HFFc6 (cell line): Measurements from ENCODE around the gene DYNC1H1. TPM values are rescaled to one million over a fixed set of nuclear protein-coding genes. Genes with fewer than 3 reads are reported as not detected.
A peak's percentile ranks its signal among the peaks of the same experiment; 100 is the strongest.

Source experiments
- DNase-seq: peaks from one replicate; pipeline ENCODE4 v3.0.0-alpha.2; 2018
- H3K27ac Mint-ChIP-seq: 2 replicates; pipeline ENCODE4 v1.8.0; 2020; ENCODE audit warnings: mild to moderate bottlenecking, mixed read lengths
- H3K27me3 Mint-ChIP-seq: 2 replicates; pipeline ENCODE4 v1.8.0; 2021; ENCODE audit warnings: mild to moderate bottlenecking, moderate library complexity, mixed read lengths; ENCODE audit not compliant: insufficient read depth
- H3K36me3 Mint-ChIP-seq: 2 replicates; pipeline ENCODE4 v1.8.0; 2021; ENCODE audit warnings: low read depth, mixed read lengths
- H3K4me1 Mint-ChIP-seq: 2 replicates; pipeline ENCODE4 v1.8.0; 2020; ENCODE audit warnings: low read depth, mixed read lengths
- H3K4me3 Mint-ChIP-seq: 2 replicates; pipeline ENCODE4 v1.8.0; 2020; ENCODE audit warnings: mild to moderate bottlenecking, moderate library complexity, mixed read lengths
- H3K9me3 Mint-ChIP-seq: 2 replicates; pipeline ENCODE4 v1.8.0; 2020; ENCODE audit warnings: mild to moderate bottlenecking, mixed read lengths
- CTCF ChIP-seq: fragments of 200-600 bp; sonication (generic); IDR thresholded peaks from 2 replicates; pipeline ENCODE4 v1.5.0; 2021; ENCODE audit warnings: antibody characterized with exemption, mild to moderate bottlenecking
- total RNA-seq, 6 experiments: library from RNA; stranded (reverse); fragmentation: NEBNext Ultra II Directional; extraction: Animal tissue kit (Norgen Biotek cat#: 25700); gene quantifications; 2 replicates in 1 of 6; 3 replicates in 5 of 6; pipeline ENCODE4 v1.2.3, GENCODE V29; 2021

The DYNC1H1 gene
- total RNA-seq, 6 experiments from 2014 or later: 364 to 643 (median 408) TPM

- no peak overlapping the region for H3K4me3 Mint-ChIP-seq
- DNase-seq: no peak
- peaks cover 18% of the 10 kb centered on the region for H3K27me3 Mint-ChIP-seq
- no peak overlapping the region for H3K27ac Mint-ChIP-seq
- no peaks in the 10 kb centered on the region for H3K9me3 Mint-ChIP-seq
- peaks cover 4% of the 10 kb centered on the region; the same call in 1 of the 2 replicates for H3K36me3 Mint-ChIP-seq
- TF ChIP-seq CTCF: no peak
- H3K4me1 Mint-ChIP-seq: peaks cover 21% of the 10 kb centered on the region
Measured at GRCh38 chr14:101944451-101944850, 19.9 kb upstream of the DYNC1H1 start.

- Mint-ChIP-seq H3K27ac (no peak overlapping the region; the same call in 1 of the 2 replicates), H3K4me1 (peaks cover 23% of the 10 kb centered on the region), H3K36me3 (peaks cover 5% of the 10 kb centered on the region; the same call in 1 of the 2 replicates), H3K9me3 (no peaks in the 10 kb centered on the region), H3K4me3 (no peak overlapping the region), H3K27me3 (peaks cover 17% of the 10 kb centered on the region)
- no peak for TF ChIP-seq CTCF
- DNase-seq: no peak
Measured at GRCh38 chr14:101945171-101945570, 19.2 kb upstream of the DYNC1H1 start.

- Mint-ChIP-seq H3K27ac (peak overlapping the region; percentile 95), H3K36me3 (peaks cover 5% of the 10 kb centered on the region; the same call in 1 of the 2 replicates), H3K4me3 (peak overlapping the region; percentile 94), H3K27me3 (peaks cover 12% of the 10 kb centered on the region), H3K4me1 (peaks cover 17% of the 10 kb centered on the region), H3K9me3 (no peaks in the 10 kb centered on the region)
- no peak for TF ChIP-seq CTCF
- no peak for DNase-seq
Measured at GRCh38 chr14:101947577-101947903, 16.8 kb upstream of the DYNC1H1 start.

GRCh38 chr14:101947904-101948665 lies 16.3 kb upstream of the DYNC1H1 start:
- peaks cover 5% of the 10 kb centered on the region; the same call in 1 of the 2 replicates for H3K36me3 Mint-ChIP-seq
- H3K27ac Mint-ChIP-seq: peak overlapping the region; percentile 95
- H3K9me3 Mint-ChIP-seq: no peaks in the 10 kb centered on the region
- no peak for TF ChIP-seq CTCF
- H3K4me1 Mint-ChIP-seq: peaks cover 13% of the 10 kb centered on the region
- peak; percentile 100 for DNase-seq
- peak overlapping the region; percentile 94 for H3K4me3 Mint-ChIP-seq
- H3K27me3 Mint-ChIP-seq: peaks cover 8% of the 10 kb centered on the region

DNA sequence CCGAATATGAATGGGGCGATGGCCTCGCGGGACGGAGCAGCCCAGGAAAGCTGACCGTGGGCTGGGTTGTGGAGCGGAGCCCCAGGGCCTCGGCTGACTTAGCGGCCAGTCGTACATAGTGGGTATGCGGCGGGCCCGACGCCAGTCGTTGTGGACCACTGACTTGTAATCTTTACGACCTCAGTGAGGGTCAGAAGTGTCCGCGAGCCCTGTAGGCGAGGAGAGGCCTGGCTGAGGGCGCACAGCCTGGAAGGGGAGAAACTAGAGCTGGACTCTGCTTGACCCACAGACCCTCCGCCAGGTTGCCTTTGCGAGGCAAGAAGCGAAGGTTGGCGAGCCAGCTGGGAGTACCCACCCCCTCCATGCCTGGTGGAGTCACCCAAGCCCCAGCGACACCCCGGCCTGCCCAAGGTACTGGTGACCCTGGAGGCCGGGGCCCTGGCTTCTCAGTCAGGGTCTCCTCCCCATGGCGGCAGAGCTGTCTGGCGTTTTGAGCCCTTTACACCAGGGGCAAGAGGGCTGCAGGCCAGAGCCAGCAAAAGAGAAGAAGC lies 15.6 kb upstream of the DYNC1H1 start:
- TF ChIP-seq CTCF: no peak
- peak overlapping the region; percentile 94 for H3K4me3 Mint-ChIP-seq
- peak overlapping the region; percentile 95 for H3K27ac Mint-ChIP-seq
- H3K27me3 Mint-ChIP-seq: peaks cover 4% of the 10 kb centered on the region
- H3K4me1 Mint-ChIP-seq: peaks cover 13% of the 10 kb centered on the region
- peaks cover 5% of the 10 kb centered on the region; the same call in 1 of the 2 replicates for H3K36me3 Mint-ChIP-seq
- no peak for DNase-seq
- H3K9me3 Mint-ChIP-seq: no peaks in the 10 kb centered on the region
